ENCODE data around the gene TCF4. TPM values are rescaled to one million over a fixed set of nuclear protein-coding genes. Genes with fewer than 3 reads are reported as not detected.

TCF4 gene
- total and polyA plus RNA-seq, 4 donors: 4.3 to 15.3 (median 11.5) TPM

- no peaks in the 10 kb centered on the region for H3K27me3 ChIP-seq (ENCODE audit: control insufficient read depth in 4 of 4, insufficient read depth in 4 of 4, low read length in 3 of 4)
- H3K4me1 ChIP-seq (ENCODE audit: control insufficient read depth in 4 of 4, insufficient read depth in 4 of 4, low read length in 3 of 4): no peaks in the 10 kb centered on the region
- DNase-seq (ENCODE audit: low spot score): no peak
- no peak overlapping the region for H3K27ac ChIP-seq (ENCODE audit: low read depth in 1 of 2, low read length in 2 of 2)
- no peaks in the 10 kb centered on the region for H3K36me3 ChIP-seq (ENCODE audit: control insufficient read depth in 4 of 4, insufficient read depth in 3 of 4, low read depth in 1 of 4, low read length in 3 of 4)
- 80% methylated on average over 2 of the region's 2 CpGs for WGBS
- H3K9ac ChIP-seq (ENCODE audit: low read depth in 1 of 2, low read length in 2 of 2): no peak overlapping the region
- no peak overlapping the region for H3K4me3 ChIP-seq (ENCODE audit: low read depth in 1 of 3, low read length in 3 of 3)
- H3K9me3 ChIP-seq (ENCODE audit: control insufficient read depth in 4 of 4, low read length in 3 of 4): no peaks in the 10 kb centered on the region
- TF ChIP-seq RAD21 (IDR thresholded peaks at IDR 0.05) (no peak), GABPA (IDR thresholded peaks at IDR 0.05 in 1 of 2, conservative IDR thresholded peaks at IDR 0.05 in 1 of 2) (no peak), HNF4G (IDR thresholded peaks at IDR 0.05) (no peak), REST (IDR thresholded peaks at IDR 0.05) (no peak), MAX (IDR thresholded peaks at IDR 0.05) (no peak), FOXA1 (IDR thresholded peaks at IDR 0.05) (no peak), RXRA (IDR thresholded peaks at IDR 0.05) (no peak), ZBTB33 (IDR thresholded peaks at IDR 0.05) (no peak), HNF4A (conservative IDR thresholded peaks at IDR 0.05) (no peak), CTCF (IDR thresholded peaks at IDR 0.05; ENCODE audit: low read depth, low read length, missing input control) (no peak), NR2F2 (IDR thresholded peaks at IDR 0.05) (no peak), FOXA2 (IDR thresholded peaks at IDR 0.05) (no peak), TAF1 (conservative IDR thresholded peaks at IDR 0.05) (no peak)
These were observed 85.8 kb downstream of the TCF4 start for GRCh38 chr18:55501982-55502710.

GRCh38 chr18:55501579-55501978 is 86.4 kb downstream of the TCF4 start:
- no peaks in the 10 kb centered on the region for H3K4me1 ChIP-seq (ENCODE audit: control insufficient read depth in 4 of 4, insufficient read depth in 4 of 4, low read length in 3 of 4)
- H3K27ac ChIP-seq (ENCODE audit: low read depth in 1 of 2, low read length in 2 of 2): no peak overlapping the region
- DNase-seq (ENCODE audit: low spot score): no peak
- no peak overlapping the region for H3K4me3 ChIP-seq (ENCODE audit: low read depth in 1 of 3, low read length in 3 of 3)
- no peaks in the 10 kb centered on the region for H3K36me3 ChIP-seq (ENCODE audit: control insufficient read depth in 4 of 4, insufficient read depth in 3 of 4, low read depth in 1 of 4, low read length in 3 of 4)
- H3K9me3 ChIP-seq (ENCODE audit: control insufficient read depth in 4 of 4, low read length in 3 of 4): no peaks in the 10 kb centered on the region
- 53% methylated on average over 3 of the region's 3 CpGs for WGBS
- no peak overlapping the region for H3K9ac ChIP-seq (ENCODE audit: low read depth in 1 of 2, low read length in 2 of 2)
- H3K27me3 ChIP-seq (ENCODE audit: control insufficient read depth in 4 of 4, insufficient read depth in 4 of 4, low read length in 3 of 4): no peaks in the 10 kb centered on the region
- TF ChIP-seq RXRA (IDR thresholded peaks at IDR 0.05) (no peak), ATF3 (IDR thresholded peaks at IDR 0.05) (no peak), EGR1 (IDR thresholded peaks at IDR 0.05; ENCODE audit: low read depth in 2 of 2) (no peak), TAF1 (conservative IDR thresholded peaks at IDR 0.05) (no peak), CTCF (IDR thresholded peaks at IDR 0.05; ENCODE audit: low read depth, low read length, missing input control) (no peak), FOXA2 (IDR thresholded peaks at IDR 0.05) (no peak), ZBTB33 (IDR thresholded peaks at IDR 0.05) (no peak), HNF4G (IDR thresholded peaks at IDR 0.05) (no peak), NR2F2 (IDR thresholded peaks at IDR 0.05) (no peak)
